IMR-90 (cell line): ENCODE measurements around the gene NXPE1. TPM values are rescaled to one million over a fixed set of nuclear protein-coding genes. Genes with fewer than 3 reads are reported as not detected.

ENCODE experiments used
- ATAC-seq: fragments of 200-7000 bp; cut with Tn5 transposase; 2 replicates; pipeline ENCODE4 v1.9.1; 2020; ENCODE audit warnings: low read depth, mild to moderate bottlenecking, moderate library complexity
- BruUV-seq: library from RNA; stranded (reverse); fragments of 400-500 nt; replicated peaks from 2 replicates; lab custom pipeline; 2021; lab: Mats Ljungman, UMichigan
- CTCF ChIA-PET: fragments of 300-600 bp; formaldehyde crosslinking; extraction: SDS; loops from one replicate; lab custom pipeline; 2021; ENCODE audit warnings: antibody characterized with exemption; lab: Yijun Ruan, JAX
- POLR2A ChIA-PET: fragments of 300-600 bp; sonication (Branson Sonifier 250); formaldehyde crosslinking; loops from one replicate; lab custom pipeline; 2022; ENCODE audit warnings: antibody characterized with exemption; ENCODE audit not compliant: unreplicated experiment; lab: Charles Lee
- DNase-seq: peaks from one replicate; pipeline ENCODE4 v3.0.0; 2013
- H2AFZ ChIP-seq: replicated peaks from 2 replicates; pipeline ENCODE3; 2013; ENCODE audit warnings: low read length, mild to moderate bottlenecking; ENCODE audit not compliant: poor library complexity
- H2AK5ac ChIP-seq: 2 replicates; pipeline ENCODE4 v1.6.1; 2013; ENCODE audit warnings: low read depth, low read length, inconsistent platforms
- H2AK9ac ChIP-seq: replicated peaks from 2 replicates; pipeline ENCODE3; 2013; ENCODE audit warnings: mild to moderate bottlenecking, low read depth, low read length, moderate library complexity; ENCODE audit not compliant: poor library complexity
- H2BK120ac ChIP-seq: 2 replicates; pipeline ENCODE4 v1.6.1; 2013; ENCODE audit warnings: low read depth, low read length, inconsistent platforms
- H2BK15ac ChIP-seq: 3 replicates; pipeline ENCODE4 v1.6.1; 2013; ENCODE audit warnings: low read depth, low read length, inconsistent platforms
- H2BK20ac ChIP-seq: 2 replicates; pipeline ENCODE4 v1.6.1; 2013; ENCODE audit warnings: low read depth, mild to moderate bottlenecking, inconsistent platforms, low read length, moderate library complexity
- H2BK5ac ChIP-seq: 2 replicates; pipeline ENCODE4 v1.6.1; 2013; ENCODE audit warnings: mild to moderate bottlenecking, low read depth, low read length, inconsistent platforms; ENCODE audit not compliant: poor library complexity, severe bottlenecking
- H3K14ac ChIP-seq: replicated peaks from 2 replicates; pipeline ENCODE4 v1.6.1; 2013; ENCODE audit warnings: low read depth, low read length, inconsistent platforms
- H3K18ac ChIP-seq: 2 replicates; pipeline ENCODE4 v1.6.1; 2013; ENCODE audit warnings: low read depth, low read length, control low read depth
- H3K23ac ChIP-seq: 2 replicates; pipeline ENCODE4 v1.6.1; 2013; ENCODE audit warnings: low read depth, low read length, inconsistent platforms
- H3K27ac ChIP-seq: 2 replicates; pipeline ENCODE4 v1.5.1; 2013; ENCODE audit warnings: mild to moderate bottlenecking, control low read depth, low read length; ENCODE audit not compliant: insufficient read depth
- H3K27me3 ChIP-seq: 2 replicates; pipeline ENCODE4 v1.6.1; 2013; ENCODE audit warnings: low read length; ENCODE audit not compliant: control insufficient read depth, insufficient read depth
- H3K36me3 ChIP-seq: 2 replicates; pipeline ENCODE4 v1.6.1; 2013; ENCODE audit warnings: low read length, mixed read lengths; ENCODE audit not compliant: control insufficient read depth, insufficient read depth
- H3K4ac ChIP-seq: 2 replicates; pipeline ENCODE4 v1.6.1; 2013; ENCODE audit warnings: low read depth, low read length, inconsistent platforms
- H3K4me1 ChIP-seq: 2 replicates; pipeline ENCODE4 v1.6.1; 2013; ENCODE audit warnings: low read length, mixed read lengths; ENCODE audit not compliant: control insufficient read depth, insufficient read depth
- H3K4me2 ChIP-seq: 2 replicates; pipeline ENCODE4 v1.6.1; 2013; ENCODE audit warnings: low read depth, mild to moderate bottlenecking, control low read depth, low read length, moderate library complexity
- H3K4me3 ChIP-seq: 2 replicates; pipeline ENCODE4 v1.5.1; 2013; ENCODE audit warnings: low read depth, mild to moderate bottlenecking, control low read depth, low read length, moderate library complexity; ENCODE audit not compliant: insufficient read depth
- H3K56ac ChIP-seq: 2 replicates; pipeline ENCODE4 v1.6.1; 2013; ENCODE audit warnings: low read length, inconsistent platforms; ENCODE audit not compliant: insufficient read depth; ENCODE audit errors: extremely low read depth
- H3K79me1 ChIP-seq, 2 experiments: 2 replicates each; pipeline ENCODE4 v1.6.1; 2013; ENCODE audit warnings: low read length in 2 of 2, inconsistent platforms in 1 of 2, low read depth in 1 of 2
- H3K9ac ChIP-seq: 2 replicates; pipeline ENCODE4 v1.6.1; 2013; ENCODE audit warnings: low read depth, low read length, control low read depth
- H3K9me1 ChIP-seq: 2 replicates; pipeline ENCODE4 v1.6.1; 2013; ENCODE audit warnings: low read length, inconsistent platforms; ENCODE audit not compliant: insufficient read depth
- H3K9me3 ChIP-seq: 2 replicates; pipeline ENCODE4 v1.6.1; 2013; ENCODE audit warnings: low read length; ENCODE audit not compliant: control insufficient read depth, insufficient read depth
- H4K20me1 ChIP-seq: 2 replicates; pipeline ENCODE4 v1.6.1; 2013; ENCODE audit warnings: low read length, inconsistent platforms; ENCODE audit not compliant: insufficient read depth
- H4K5ac ChIP-seq: 2 replicates; pipeline ENCODE4 v1.6.1; 2013; ENCODE audit warnings: mild to moderate bottlenecking, low read depth, low read length, control low read depth
- H4K8ac ChIP-seq, 2 experiments: 2 replicates each; pipeline ENCODE4 v1.6.1; 2013; ENCODE audit warnings: low read depth in 2 of 2, low read length in 2 of 2, control low read depth in 1 of 2, inconsistent platforms in 1 of 2
- H4K91ac ChIP-seq: 2 replicates; pipeline ENCODE4 v1.6.1; 2013; ENCODE audit warnings: low read depth, low read length, inconsistent platforms; ENCODE audit not compliant: insufficient read depth
- CHD1 ChIP-seq: IDR thresholded peaks from 2 replicates; pipeline ENCODE4 v1.6.1; 2012; ENCODE audit warnings: low read depth, low read length, improper control_type of control experiment
- FOS ChIP-seq: fragments of 150-350 bp; IDR thresholded peaks from 2 replicates; pipeline ENCODE4 v1.6.1; 2016; ENCODE audit warnings: low read depth, low read length
- MAZ ChIP-seq: IDR thresholded peaks from 2 replicates; pipeline ENCODE4 v1.6.1; 2012; ENCODE audit warnings: low read depth, mild to moderate bottlenecking, low read length, improper control_type of control experiment, moderate library complexity, borderline replicate concordance
- POLR2A ChIP-seq: IDR thresholded peaks from 2 replicates; pipeline ENCODE4 v1.6.1; 2012; ENCODE audit warnings: mild to moderate bottlenecking, low read depth, low read length
- RAD21 ChIP-seq: IDR thresholded peaks from 2 replicates; pipeline ENCODE4 v1.6.1; 2012; ENCODE audit warnings: low read length, improper control_type of control experiment
- WGBS, 2 experiments: methylation state at CpG; one replicate each; pipeline versions ENCODE4 v1.1.5 to v1.1.7; 2013; ENCODE audit warnings: missing lambda C conversion rate in 2 of 2; ENCODE audit not compliant: insufficient read length in 1 of 2; ENCODE audit errors: extremely low coverage in 2 of 2; 5-methylcytosine and 5-hydroxymethylcytosine counted together
- dilution Hi-C: fragments of 300-500 bp; cut with HindIII; formaldehyde crosslinking; loops from one replicate; pipeline ENCODE4 v1.14.3; 2018; ENCODE audit warnings: low sequenced_read_pairs; ENCODE audit not compliant: unreplicated experiment
- in situ Hi-C: fragments of 300-500 bp; cut with MboI; formaldehyde crosslinking; loops from 3 replicates; pipeline ENCODE4 v1.14.3; 2019; ENCODE audit warnings: low sequenced_read_pairs, inconsistent platforms, mixed read lengths
- intact Hi-C: fragments of 100-400 bp; cut with micrococcal nuclease; formaldehyde crosslinking; loops from 2 replicates; pipeline ENCODE4 v1.10.0; 2022
- polyA plus RNA-seq, 3 experiments: library from polyadenylated mRNA; depleted of rRNA; stranded (reverse); fragments of >200 nt; gene quantifications; 2 replicates each; pipeline ENCODE4 v1.2.3, GENCODE V29; 2012; ENCODE audit warnings: low replicate concordance in 1 of 3
- total RNA-seq: library from RNA; depleted of rRNA; stranded (reverse); fragments of >200 nt; gene quantifications from 2 replicates; pipeline ENCODE4 v1.2.3, GENCODE V29; 2012

The NXPE1 gene
- total and polyA plus RNA-seq, 2 of the 4 experiments (the other 2 are of a cell fraction) = not detected

DNA sequence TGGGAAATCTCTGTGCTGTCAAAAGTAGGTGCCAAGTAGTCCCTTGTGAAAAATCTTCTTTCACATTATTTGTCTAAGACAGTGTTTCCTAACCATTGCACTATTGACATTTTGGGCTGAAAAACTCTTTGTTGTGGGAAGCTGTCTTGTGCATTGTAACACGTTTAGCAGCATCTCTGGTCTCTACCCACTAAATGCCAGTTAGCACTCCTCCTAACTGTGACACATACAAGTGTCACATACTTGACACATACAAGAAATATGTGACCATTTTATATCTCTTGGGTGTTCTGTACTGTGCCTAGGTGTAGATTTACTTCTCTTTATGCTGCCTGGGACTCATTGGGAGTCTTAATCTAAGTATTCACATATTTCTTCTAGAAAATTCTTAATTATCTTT, 57.8 kb downstream of the NXPE1 start:
- Histone ChIP-seq H3K79me1 (no peaks in the 10 kb centered on the region), H2BK20ac (no peak overlapping the region), H3K4me1 (no peaks in the 10 kb centered on the region), H3K56ac (no peak overlapping the region), H2BK15ac (no peak overlapping the region), H2BK5ac (no peak overlapping the region), H3K27me3 (no peaks in the 10 kb centered on the region), H4K91ac (no peak overlapping the region), H3K4me3 (no peak overlapping the region), H3K4ac (no peak overlapping the region), H4K8ac (no peak overlapping the region), H3K14ac (no peak overlapping the region), H3K23ac (no peak overlapping the region), H2BK120ac (no peak overlapping the region), H3K27ac (no peak overlapping the region), H3K36me3 (no peaks in the 10 kb centered on the region), H4K20me1 (no peaks in the 10 kb centered on the region), H2AFZ (no peak overlapping the region), H3K18ac (no peak overlapping the region), H3K9me1 (no peaks in the 10 kb centered on the region), H2AK9ac (no peak overlapping the region), H3K9ac (no peak overlapping the region), H4K5ac (no peak overlapping the region), H3K4me2 (no peak overlapping the region), H3K9me3 (no peaks in the 10 kb centered on the region), H2AK5ac (no peak overlapping the region)
- dilution Hi-C loops (no loop called here), intact Hi-C loops (no loop called here), in situ Hi-C loops (no loop called here)
- TF ChIP-seq RAD21 (no peak), FOS (no peak), MAZ (no peak), POLR2A (no peak), CHD1 (no peak)
- ATAC-seq = no peak
- POLR2A ChIA-PET = no interaction called here
- BruUV-seq = no TSS peak
- WGBS, 2 experiments = no CpG with 5 or more reads among the region's 1 CpG
- DNase-seq = no peak
- CTCF ChIA-PET = no interaction called here
